D721Med (cell line): Measurements from ENCODE around the gene UNC13A.
A peak's percentile ranks its signal among the peaks of the same experiment; 100 is the strongest.

Source experiments
- DNase-seq: peaks from one replicate; pipeline ENCODE4 v3.0.0; 2011; ENCODE audit warnings: low spot score; ENCODE audit not compliant: insufficient read length
- FAIRE-seq: peaks from 2 replicates; lab custom pipeline; 2011; peaks lifted over from hg19 to GRCh38; lab: Jason Lieb, UNC
- TF ChIP-seq, protein P1 (sequence below): IDR thresholded peaks from 2 replicates; pipeline ENCODE4 v1.5.1; 2012; ENCODE audit warnings: mild to moderate bottlenecking, control low read depth; ENCODE audit not compliant: insufficient read depth; ENCODE audit errors: missing control alignments

The UNC13A gene

DNA sequence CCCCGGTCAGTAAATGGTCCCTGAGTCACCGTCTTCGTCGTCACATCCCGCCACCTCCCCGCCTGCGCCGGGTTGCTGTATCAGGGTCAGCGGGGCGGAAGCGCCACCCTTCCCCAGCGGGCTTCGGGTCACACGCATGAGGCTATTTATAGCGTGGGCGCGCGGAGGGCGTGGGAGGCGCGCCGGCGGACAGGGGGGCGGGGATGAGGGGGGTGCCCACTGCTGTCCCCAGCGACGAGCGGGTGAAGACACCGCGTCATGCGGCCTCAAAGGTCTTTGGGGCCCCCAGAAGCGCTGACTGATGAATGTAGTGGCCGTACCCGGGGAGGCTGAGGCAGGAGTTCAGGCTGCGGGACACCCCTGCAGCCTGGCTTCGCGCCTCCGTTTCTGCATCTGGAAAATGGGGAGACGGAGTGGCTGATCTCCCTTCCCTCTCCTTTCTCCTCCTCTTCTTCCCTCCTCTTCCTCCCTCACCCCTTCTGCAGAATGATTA lies 7.9 kb downstream of the UNC13A start:
- no peak for DNase-seq

GRCh38 chr19:17679526-17680229 lies 8.5 kb downstream of the UNC13A start:
- no peak for DNase-seq
- FAIRE-seq: no peak
- TF ChIP-seq, protein P1, sequence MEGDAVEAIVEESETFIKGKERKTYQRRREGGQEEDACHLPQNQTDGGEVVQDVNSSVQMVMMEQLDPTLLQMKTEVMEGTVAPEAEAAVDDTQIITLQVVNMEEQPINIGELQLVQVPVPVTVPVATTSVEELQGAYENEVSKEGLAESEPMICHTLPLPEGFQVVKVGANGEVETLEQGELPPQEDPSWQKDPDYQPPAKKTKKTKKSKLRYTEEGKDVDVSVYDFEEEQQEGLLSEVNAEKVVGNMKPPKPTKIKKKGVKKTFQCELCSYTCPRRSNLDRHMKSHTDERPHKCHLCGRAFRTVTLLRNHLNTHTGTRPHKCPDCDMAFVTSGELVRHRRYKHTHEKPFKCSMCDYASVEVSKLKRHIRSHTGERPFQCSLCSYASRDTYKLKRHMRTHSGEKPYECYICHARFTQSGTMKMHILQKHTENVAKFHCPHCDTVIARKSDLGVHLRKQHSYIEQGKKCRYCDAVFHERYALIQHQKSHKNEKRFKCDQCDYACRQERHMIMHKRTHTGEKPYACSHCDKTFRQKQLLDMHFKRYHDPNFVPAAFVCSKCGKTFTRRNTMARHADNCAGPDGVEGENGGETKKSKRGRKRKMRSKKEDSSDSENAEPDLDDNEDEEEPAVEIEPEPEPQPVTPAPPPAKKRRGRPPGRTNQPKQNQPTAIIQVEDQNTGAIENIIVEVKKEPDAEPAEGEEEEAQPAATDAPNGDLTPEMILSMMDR: no peak

More for the DNA sequence above, 7.9 kb downstream of the UNC13A start:
- no peak for FAIRE-seq
- TF ChIP-seq, protein P1: no peak

DNA sequence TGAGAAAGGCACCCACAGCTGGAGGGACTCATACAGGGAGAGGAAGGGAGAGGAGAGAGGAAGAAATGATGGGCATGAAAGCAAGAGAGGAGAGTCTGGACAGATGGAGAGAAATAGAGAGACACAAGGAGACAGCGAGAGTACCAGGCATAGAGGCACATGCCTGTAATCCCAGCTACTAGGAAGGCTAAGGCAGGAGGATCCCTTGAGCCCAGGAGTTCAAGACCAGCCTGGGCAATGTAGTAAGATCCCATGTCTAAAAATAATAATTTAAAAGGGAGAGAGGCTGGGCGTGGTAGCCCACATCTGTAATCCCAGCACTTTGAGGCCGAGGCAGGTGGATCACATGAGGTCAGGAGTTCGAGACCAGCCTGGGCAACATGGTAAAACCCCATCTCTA lies 9.3 kb downstream of the UNC13A start:
- DNase-seq (no peak), FAIRE-seq (no peak)
- TF ChIP-seq, protein P1: no peak

DNA sequence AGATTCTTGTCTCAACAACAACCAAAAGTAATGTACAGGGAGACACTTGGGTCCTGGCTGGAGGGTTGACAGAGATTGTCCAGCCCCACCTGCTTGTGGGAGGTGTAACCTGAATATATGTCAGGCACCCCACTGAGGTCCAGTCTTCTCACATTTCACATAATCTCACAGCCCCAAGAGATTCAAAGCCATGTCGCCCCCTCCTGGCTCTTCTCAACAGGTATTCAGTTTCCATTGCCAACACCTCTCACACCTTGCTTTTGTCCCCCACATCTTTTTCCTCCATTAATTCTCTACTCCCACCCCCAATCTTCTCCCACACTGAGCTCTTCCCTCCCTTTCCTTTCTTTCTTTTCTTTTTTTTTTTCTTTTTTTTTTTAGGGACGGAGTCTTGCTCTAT lies 11.2 kb downstream of the UNC13A start:
- TF ChIP-seq, protein P1: peak; percentile 29
- no peak for DNase-seq

GRCh38 chr19:17676295-17676694 lies 11.9 kb downstream of the UNC13A start:
- FAIRE-seq: no peak
- TF ChIP-seq, protein P1: no peak
- no peak for DNase-seq

More for the DNA sequence above, 11.2 kb downstream of the UNC13A start:
- FAIRE-seq: no peak

DNA sequence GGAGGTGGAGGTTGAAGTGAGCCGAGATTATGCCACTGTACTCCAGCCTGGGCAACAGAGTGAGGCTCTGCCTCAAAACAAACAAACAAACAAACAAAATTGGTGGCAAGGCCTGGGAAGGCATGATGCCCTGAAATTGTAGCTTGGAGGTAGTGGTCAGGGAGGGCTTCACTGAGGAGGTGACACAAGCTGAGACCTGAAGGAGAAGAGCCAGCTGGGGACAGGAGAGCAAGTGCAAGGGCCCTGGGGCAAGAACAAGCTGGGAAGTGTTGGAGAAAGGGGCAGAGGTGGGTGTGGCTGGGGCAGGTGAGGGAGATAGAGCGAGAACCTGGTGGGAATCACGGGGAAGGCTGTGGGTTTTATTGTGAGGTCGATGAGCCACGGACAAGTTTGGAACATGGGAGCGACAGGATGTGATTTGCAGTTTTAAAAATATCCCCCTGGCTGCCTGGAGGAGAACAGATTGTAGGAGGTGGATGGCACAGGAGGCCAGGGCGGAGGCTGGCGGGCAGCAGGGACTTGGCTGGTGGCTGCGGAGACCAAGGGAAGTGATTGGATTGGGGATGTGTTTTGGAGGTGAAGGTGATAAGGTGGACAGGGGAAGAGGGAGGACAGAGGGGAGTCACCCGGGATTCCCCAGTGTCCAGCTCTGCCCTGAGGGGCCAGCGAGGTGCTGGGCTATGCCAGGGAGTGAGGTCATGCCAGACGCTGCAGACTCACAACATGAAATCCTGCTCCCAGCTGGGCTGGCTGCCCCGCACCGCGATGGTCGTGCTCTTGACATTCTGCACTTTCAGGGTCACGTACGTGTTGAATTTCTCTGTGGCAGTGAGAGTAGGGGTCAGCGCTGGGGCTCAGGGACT lies 14.0 kb downstream of the UNC13A start:
- DNase-seq (no peak), FAIRE-seq (no peak)
- TF ChIP-seq, protein P1: no peak
